Dedifferentiated amniotic fluid mesenchymal stem cell (primary cell): ENCODE measurements around the gene FBXL5.
"Not testable (repeated sequence)": the region's sequence is repeated elsewhere in the genome, so short reads cannot be mapped to it uniquely, and the experiment has no call there.

ENCODE experiments used
- DNase-seq: peaks from one replicate; pipeline ENCODE4 v3.0.0-alpha.2; 2016; ENCODE audit errors: extremely low spot score

The FBXL5 gene

DNA sequence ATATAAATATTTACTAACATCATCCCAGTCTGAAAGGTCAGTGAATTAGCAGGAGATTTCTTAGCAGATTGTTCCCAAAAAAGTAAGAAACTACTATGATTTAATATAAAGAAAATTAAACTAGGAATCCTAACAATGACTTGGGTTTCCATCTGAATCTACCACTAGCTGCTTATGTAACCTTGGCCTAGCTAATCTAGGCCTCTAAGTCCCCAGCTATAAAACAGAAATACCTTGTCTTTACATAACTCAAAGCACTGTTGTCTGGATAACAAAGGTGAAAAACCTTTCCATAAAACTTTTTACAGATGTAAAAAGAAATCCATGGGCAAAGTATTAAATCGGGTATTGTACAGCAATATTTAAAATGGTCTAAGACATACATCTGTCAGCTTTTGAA lies 3.0 kb downstream of the FBXL5 start:
- DNase-seq: no peak

DNA sequence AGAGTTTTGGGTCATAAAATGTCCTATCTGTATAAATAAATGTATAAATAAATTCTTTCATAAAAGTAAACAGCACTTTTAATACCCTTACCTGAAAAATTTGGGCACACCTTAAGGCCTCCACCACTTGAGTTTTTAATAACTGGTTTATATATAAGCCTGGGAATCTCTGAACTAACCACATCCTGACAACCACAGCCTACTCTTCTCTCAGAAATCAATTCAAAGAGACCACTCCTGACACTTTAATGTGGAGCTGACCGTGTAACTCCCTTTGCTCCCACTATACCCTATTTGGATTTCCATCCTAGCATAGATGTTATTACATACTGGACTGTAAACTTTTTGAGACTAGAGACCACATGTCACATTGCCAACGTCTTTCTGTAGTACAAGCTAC lies 3.5 kb downstream of the FBXL5 start:
- no peak for DNase-seq

DNA sequence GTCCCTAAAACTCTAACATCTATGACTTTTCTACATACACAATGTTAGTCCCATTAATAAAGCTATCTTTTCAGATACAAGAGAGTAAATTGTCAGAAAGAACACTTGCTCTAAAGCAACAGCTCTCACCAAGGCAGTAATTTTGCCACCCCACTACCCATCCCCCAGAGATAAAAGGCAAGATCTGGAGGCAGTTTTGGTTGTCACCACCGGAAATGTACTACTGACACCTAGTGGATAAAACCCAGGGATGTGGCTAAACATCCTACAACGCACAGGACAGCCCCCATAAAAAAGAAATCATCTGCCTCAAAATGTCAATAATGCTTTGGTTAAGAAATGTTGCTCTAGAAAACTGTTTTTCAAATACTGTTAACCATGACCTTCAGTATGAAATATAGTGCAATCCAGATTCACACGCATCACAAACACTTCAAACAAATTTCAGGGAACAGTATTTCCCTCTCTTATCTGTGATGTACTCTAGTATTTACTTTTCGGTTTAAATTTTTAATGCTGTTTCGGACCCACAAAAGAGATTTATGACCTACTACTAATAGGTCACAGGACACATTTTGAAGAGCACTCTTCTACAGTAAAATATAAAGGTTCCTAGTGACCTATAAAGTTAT lies 5.1 kb downstream of the FBXL5 start:
- DNase-seq: peak; percentile 17

DNA sequence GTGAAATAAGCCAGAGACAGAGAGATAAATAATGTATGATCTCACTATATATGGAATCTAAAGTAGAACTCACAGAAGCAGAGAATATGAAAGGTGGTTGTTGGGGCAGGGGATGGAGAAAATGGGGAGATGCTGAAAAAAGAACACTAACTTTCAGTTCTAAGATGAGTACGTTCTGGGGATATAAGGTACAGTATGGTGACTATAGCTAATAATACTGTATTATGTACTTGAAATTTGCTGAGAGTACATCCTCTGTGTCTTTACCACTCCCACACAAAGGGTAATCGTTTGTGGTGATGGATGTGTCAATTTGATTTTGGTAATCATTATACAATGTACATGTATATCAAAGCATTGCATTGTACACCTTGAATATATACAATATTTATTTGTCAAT lies 6.6 kb downstream of the FBXL5 start:
- DNase-seq: no peak

DNA sequence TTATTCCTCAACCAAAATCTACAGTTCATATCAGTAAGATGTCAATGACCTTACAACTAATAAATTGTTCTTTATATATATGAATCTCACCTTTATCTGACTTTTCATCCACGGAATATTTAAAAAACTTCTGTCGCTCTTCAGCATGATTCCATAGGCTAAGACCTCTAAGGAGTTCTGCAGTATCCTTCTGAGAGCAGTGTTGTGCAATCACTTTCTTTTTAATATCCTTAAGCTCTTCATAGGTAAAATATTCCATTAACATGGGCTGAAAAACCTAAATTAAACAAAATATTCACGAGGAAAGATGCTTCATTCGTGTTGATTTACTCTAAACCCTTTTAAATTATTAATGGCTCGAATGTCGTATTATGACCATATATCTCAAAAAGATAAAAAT lies 16.7 kb downstream of the FBXL5 start:
- DNase-seq: no peak

DNA sequence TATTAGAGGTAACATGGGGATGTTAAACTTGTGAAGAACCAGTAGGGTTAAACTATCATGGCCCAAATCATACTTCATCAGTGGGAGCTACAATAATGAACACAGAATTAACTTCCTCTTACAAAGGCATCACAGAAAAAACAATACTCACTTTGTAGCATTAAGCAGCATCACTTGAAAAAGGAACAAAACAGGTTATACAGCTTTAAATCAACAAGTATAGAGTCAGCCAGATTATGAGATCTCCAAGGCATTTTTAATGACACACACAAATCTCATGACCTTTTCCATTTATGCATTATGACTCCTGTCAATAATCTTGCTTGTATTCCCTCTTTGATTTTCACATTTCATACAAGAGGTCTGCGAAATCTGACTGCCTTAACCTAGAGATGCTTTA lies 18.3 kb downstream of the FBXL5 start:
- no peak for DNase-seq

DNA sequence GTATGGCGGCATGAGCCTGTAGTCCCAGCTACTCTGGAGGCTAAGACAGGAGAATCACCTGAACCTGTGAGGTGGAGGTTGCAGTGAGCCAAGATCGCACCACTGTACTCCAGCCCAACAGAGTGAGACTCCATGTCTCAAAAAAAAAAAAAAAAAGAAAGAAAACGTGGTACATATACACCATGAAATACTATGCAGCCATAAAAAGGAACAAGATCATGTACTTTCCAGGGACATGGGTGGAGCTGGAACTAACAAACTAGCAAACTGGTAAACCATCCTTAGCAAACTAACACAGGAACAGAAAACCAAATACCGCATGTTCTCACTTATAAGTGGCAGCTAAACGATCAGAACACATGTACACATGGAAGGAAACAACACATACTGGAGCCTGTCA lies 37.8 kb downstream of the FBXL5 start:
- DNase-seq: not testable (repeated sequence)

DNA sequence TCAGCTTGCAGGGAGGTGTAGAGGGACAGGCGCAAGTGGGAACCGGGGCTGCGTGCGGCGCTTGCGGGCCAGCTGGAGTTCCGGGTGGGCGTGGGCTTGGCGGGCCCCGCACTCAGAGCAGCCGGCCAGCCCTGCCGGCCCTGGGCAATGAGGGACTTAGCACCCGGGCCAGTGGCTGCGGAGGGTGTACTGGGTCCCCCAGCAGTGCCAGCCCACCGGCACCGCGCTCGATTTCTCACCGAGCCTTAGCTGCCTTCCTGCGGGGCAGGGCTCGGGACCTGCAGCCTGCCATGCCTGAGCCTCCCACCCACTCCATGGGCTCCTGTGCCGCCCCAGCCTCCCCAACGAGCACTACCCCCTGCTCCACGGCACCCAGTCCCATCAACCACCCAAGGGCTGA lies 40.3 kb downstream of the FBXL5 start:
- not testable (repeated sequence) for DNase-seq

DNA sequence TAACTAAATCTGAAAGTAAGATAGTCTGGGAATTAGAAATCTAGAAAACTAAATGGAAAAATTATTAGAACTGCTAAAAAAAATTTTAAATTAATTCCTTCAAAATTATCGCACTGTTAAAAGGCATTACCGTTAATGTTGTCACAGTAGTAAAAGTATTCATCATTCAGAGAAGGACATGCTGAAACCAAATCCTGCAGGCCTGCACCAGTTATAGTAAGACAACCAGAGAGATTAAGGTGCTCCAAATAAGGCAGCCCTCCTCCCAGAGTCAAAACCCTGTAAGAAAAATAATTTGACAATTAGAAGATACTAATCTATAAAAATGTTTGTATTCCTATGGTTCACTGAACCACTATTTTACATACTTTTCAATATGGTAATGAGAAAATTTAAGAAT lies 43.0 kb downstream of the FBXL5 start:
- DNase-seq: no peak

DNA sequence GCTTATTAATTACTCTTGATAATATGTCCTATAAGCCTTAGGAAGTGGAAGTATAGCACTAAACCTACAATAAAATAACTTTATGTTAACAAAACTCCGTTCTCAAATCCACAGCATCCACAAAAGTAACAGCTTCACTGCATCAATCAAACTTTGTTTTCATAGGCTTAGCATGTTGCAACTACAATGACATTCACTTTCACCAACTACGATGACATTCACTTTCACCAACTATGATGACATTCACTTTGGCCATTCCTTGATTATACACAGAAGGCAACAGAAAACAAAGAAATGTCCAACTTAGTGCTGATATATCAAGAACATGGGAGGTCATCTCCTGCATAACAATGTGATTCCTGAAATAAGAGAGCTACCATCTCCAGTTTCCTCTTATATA lies 44.3 kb downstream of the FBXL5 start:
- no peak for DNase-seq

DNA sequence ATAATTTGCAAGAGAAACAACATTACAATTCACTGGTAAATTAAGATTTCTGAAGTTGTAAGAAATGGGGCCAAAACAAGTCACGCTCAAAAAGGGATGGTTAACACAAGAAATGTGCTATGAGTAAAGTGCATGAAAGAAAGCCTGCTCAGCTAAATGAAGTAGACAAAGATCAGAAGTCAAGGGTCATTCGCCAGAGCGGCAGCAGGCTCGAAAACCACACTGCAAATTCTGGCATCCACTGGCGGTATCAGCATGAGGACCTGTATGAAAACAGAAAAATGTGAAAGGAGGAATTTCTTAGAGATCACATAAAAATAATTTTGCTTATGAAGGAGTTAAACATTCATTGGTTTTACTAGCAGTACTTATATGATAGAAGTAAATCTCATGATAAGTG lies 49.6 kb downstream of the FBXL5 start:
- DNase-seq: no peak

DNA sequence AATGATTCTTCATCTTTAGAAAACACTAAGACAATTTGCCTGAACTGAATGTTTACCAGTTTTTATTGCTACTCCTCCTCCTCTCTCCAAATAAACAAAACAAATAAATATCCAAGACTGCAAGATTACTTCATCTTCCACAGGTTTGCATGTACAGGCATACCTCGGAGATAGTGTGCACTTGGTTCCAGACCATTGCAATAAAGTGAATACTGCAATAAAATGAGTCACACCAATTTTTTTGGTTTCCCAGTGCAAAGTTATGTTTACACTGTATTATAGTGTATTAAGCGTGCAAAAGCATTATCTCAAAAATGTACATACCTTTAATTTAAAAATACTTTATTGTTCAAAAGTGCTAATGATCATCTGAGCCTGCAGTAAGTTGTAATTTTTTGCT lies 53.3 kb downstream of the FBXL5 start:
- DNase-seq: no peak

DNA sequence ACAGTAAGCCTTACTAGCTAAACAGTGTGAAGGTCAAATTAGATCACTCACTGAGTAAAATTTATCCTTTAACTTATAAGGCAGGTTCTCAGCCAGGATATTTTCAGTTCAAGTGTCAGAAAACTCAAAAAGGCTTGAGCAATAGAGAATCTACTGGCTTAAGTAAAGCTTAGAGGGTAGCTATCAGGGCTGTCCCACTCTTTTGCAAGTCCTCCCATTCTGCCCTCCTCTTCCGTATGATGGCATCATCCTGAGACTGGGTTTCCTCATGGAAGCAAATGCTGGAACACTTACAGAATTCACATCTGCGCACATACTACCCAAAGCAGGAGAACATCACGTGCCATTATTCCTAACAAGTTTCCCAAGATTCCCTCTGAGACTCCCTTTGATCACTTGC lies 55.0 kb downstream of the FBXL5 start:
- no peak for DNase-seq

DNA sequence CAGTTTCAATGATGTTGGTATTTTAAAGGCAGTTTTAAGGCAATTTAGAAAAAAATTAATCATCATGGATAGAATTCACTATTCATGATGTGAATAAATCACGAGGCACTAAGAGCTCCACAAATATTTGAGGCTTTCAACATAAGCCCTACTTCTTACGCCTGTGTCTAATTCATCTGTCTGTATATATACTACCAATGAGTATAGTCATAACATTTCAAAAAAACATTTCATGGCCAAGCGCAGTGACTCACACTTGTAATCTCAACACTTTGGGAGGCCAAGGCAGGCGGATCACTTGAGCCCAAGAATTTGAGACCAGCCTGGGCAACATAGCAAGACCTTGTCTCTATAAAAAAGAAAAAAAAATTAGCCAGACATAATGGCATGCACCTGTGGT lies 56.5 kb downstream of the FBXL5 start:
- no peak for DNase-seq

DNA sequence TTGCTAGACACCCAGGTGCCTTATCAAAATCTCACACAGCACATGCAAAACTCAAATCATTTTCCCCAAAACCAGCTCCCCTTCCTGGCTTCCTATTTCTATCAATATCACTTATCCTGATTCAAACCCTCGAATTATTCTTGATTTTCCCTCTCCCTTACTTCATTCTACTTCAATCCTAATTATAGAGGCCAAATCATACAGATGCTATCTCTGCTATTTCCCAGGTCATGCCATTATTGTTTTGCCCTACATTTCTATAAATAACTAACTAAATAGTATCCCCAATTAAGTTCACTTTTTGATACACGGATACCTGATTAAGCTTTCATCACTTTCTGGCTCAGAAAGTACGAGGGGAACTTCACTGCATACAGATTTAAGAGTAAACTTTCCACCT lies 62.4 kb downstream of the FBXL5 start:
- no peak for DNase-seq

DNA sequence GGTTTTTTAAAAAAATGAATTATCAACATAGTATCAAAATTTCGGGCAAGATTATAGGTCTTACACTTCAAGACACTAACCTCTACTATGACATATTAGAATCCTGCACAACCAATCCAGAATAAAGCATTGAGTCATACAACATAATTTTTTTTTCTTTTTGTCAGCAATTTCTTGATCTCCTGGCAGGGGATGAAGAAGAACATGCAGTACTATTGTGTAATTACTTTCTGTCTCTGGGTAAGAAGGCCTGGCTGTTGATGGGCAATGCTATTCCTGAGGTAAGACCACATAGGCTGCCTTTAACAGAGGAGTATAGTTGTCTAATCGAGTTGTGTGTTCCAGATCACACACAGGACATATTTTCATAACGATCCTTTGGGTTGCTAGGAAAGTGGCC lies 67.5 kb downstream of the FBXL5 start:
- DNase-seq: no peak

DNA sequence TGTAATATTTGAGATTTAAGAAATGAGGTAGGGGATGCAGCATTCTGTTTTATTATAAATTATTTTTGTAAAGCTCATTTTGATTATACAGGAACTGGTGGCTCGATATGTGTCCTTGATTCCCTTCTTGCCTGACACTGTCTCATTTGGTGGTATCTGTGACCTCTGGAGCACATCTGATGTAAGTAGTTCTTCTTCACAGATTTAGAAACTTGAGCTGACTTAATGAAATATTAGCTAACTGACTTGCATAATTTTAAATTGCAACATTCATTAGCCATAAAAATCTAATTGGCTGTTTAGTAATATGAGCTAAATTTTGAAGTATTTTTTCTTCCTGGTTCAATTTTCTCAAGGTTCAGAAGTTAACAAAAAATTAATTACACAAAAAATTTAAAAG lies 69.1 kb downstream of the FBXL5 start:
- no peak for DNase-seq

DNA sequence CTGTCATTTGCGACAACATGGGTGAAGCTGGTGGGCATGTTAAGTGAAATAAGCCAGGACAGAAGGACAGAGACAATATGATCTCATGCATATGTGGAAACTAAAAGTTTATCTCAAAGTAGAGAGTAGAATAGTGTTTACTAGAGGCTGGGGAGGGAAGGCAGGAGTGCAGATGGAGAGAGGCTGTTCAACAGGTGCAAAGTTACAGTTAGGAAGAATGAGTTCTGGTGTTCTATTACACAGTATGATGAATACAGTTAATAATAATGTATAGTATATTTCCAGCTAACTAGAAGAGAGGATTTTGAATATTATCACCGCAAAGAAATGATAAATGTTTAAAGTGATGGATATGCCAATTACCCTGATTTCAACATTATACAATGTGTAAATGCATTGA lies 69.8 kb downstream of the FBXL5 start:
- DNase-seq: no peak

DNA sequence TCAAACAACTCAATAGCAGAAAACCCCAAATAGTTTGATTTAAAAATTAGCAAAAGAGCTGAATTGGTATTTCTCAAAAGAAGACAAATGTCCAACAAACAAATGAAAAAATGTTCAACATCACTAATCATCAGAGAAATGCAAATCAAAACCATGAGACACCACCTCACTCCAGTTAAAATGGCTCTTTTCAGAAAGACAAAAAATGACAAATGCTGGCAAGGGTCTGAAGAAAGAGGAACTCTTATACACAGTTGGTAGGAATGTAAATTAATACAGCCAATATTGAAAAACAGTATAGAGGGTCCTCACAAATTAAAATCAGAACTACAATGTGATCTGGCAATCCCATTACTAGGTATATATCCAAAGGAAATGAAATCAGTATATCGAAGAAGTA lies 70.4 kb downstream of the FBXL5 start:
- DNase-seq: no peak

DNA sequence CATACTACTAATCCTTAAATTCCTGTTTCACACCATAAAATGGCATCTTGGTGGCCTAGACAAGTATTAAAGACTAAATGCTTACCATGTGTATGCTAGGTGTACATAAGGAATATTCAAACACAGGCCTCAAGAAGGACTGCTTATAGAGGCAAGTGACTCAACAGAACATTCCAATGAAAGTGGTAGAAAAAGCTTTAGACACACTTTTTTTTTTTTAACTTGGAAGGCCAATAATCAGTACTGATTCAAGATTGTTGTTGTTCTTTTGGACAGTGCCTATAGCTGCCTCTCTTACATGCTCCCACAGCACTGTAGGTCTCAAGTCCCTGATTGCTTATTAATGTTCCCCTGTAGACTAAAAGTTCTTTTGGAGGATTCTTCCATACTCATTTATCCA lies 77.6 kb downstream of the FBXL5 start:
- peak; percentile 31 for DNase-seq

DNA sequence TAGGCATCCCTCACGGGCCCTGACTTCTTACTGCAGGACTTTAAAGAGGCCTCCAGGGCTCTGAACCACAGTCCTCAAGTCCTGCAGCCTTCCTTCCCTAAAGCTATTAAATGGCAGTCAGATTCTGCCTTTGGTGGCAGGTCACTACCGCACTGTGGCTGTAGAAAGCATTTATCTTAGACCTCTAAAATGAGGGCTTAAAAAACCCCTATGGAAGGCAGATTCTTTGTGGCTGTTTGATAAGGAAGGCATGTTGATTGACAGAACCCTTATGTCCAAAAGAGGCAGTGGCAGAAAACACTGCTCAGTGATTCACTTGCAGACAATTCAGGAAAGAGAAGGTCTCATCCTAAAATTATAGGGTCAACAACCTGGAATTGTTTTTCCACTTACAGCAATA lies 79.2 kb downstream of the FBXL5 start:
- DNase-seq: no peak

DNA sequence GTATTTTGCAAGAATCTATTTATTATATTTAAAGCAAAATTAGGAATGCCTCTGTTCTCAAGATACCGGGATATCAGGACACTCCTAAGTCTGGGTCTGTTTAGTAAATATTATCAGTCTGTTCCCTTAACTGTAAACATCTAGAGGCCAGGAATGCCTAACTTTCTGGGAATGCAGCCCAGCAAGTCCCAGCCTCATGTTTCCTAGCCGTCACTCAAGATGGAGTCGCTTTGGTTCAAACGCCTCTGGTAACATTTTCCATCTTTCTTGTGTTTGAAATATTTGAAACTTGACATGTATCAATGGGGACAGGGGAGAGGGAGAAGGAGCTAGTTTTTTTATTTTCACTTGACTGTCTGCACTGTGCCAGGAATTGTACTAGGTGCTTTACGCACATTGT lies 85.4 kb downstream of the FBXL5 start:
- DNase-seq: no peak

DNA sequence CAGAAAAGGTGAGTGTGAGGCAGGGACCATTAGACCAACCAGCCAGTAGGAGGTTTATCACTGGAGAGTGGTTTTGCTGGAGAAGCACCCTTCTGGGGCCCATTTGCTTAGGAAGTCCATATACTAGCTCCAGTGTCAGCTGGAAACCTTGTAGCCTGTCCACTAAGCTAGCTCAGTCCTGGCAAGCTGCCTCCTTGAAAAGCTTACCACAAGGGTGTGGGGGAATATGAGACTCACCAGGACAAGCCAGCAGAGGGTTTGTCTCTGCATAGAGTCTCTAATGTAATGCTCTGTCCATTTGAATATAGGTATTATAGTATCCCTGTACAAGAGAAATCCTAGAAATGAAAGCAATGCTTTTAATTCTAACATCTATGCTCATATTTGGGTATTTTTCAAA lies 86.3 kb downstream of the FBXL5 start:
- no peak for DNase-seq

DNA sequence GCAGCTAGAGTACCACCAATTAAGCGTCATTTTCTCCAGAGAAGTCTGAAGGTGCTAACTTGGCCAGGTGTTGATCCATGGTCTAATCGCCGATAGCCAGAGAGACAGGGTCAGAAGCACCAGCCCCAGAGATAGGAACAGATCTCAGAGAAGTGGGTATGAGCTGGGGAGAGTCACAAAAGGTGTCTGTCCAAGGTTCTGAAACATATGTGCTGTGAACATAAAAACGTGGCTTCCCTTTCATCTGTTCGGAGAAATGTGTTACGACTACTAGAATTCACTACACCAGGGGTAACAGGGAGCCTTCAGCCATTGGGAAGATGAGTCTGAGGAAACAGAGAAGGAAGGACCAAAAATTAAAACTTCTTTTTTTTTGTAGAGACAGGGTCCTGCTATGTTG lies 91.3 kb downstream of the FBXL5 start:
- DNase-seq: no peak

DNA sequence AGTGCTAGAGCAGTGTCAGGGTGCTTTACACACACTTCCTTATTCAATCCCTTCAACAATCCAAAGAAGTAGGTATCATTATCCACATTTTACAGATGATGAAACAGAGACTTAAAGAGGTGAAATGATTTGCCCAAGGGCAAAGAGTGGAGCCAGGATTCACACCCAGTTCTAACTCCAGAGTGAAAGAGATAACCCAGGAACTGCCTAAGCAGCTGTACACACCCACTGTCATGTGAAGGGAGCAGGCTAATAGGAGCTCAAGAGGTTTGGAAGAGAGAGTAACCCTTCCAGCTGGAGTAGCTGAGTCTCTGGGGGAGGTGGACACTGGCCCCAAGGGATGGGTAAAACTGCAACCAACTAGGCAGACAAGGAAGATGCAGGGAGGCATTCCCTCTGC lies 92.5 kb downstream of the FBXL5 start:
- no peak for DNase-seq
